Mesenchymal stem cell (in vitro differentiated cells and primary cell): Measurements from ENCODE around the gene EFCAB14.

Experiments
- DNase-seq: peaks from one replicate; pipeline ENCODE4 v3.0.0-alpha.2; 2013
- H2AFZ ChIP-seq: one replicate; pipeline ENCODE4 v1.6.1; 2013; ENCODE audit warnings: low read depth, mild to moderate bottlenecking, control low read depth, inconsistent platforms, low read length, moderate library complexity
- H2AK5ac ChIP-seq: 2 replicates; pipeline ENCODE4 v1.6.1; 2013; ENCODE audit warnings: low read length, moderate library complexity, mild to moderate bottlenecking, inconsistent platforms; ENCODE audit not compliant: severe bottlenecking
- H2BK120ac ChIP-seq: one replicate; pipeline ENCODE4 v1.6.1; 2013; ENCODE audit warnings: low read depth, mild to moderate bottlenecking, inconsistent platforms, low read length, moderate library complexity
- H2BK12ac ChIP-seq, 2 experiments: one replicate each; pipeline ENCODE4 v1.6.1; 2013; ENCODE audit warnings: inconsistent platforms in 2 of 2, low read length in 2 of 2, mild to moderate bottlenecking in 2 of 2, moderate library complexity in 2 of 2, control low read depth in 1 of 2
- H2BK15ac ChIP-seq: one replicate; pipeline ENCODE4 v1.6.1; 2013; ENCODE audit warnings: mild to moderate bottlenecking, low read depth, inconsistent platforms; ENCODE audit not compliant: poor library complexity, severe bottlenecking
- H2BK5ac ChIP-seq: 2 replicates; pipeline ENCODE4 v1.6.1; 2013; ENCODE audit warnings: low read depth, mild to moderate bottlenecking, low read length, control low read depth, inconsistent platforms; ENCODE audit not compliant: poor library complexity, severe bottlenecking
- H3K14ac ChIP-seq, 2 experiments: one replicate each; pipeline ENCODE4 v1.6.1; 2013; ENCODE audit warnings: inconsistent platforms in 2 of 2, low read length in 2 of 2, control low read depth in 1 of 2, mild to moderate bottlenecking in 1 of 2, moderate library complexity in 1 of 2
- H3K18ac ChIP-seq, 2 experiments: one replicate each; pipeline ENCODE4 v1.6.1; 2013; ENCODE audit warnings: inconsistent platforms in 2 of 2, low read length in 2 of 2, control low read depth in 1 of 2, low read depth in 1 of 2, mild to moderate bottlenecking in 1 of 2
- H3K23ac ChIP-seq, 2 experiments: one replicate each; pipeline ENCODE4 v1.6.1; 2013; ENCODE audit warnings: inconsistent platforms in 2 of 2, low read length in 2 of 2, mild to moderate bottlenecking in 2 of 2, moderate library complexity in 2 of 2, control low read depth in 1 of 2
- H3K27ac ChIP-seq: 2 replicates; pipeline ENCODE4 v1.5.1; 2013; ENCODE audit warnings: mild to moderate bottlenecking, moderate library complexity, low read length, control low read depth, inconsistent platforms; ENCODE audit not compliant: poor library complexity, severe bottlenecking
- H3K27me3 ChIP-seq, 2 experiments: 2 replicates each; pipeline versions ENCODE4 v1.6.1 to v1.7.0; 2013; ENCODE audit warnings: low read length in 2 of 2, mild to moderate bottlenecking in 2 of 2, moderate library complexity in 2 of 2, control low read depth in 1 of 2, inconsistent platforms in 1 of 2; ENCODE audit not compliant: control insufficient read depth in 1 of 2, insufficient read depth in 1 of 2
- H3K36me3 ChIP-seq, 2 experiments: 2 replicates each; pipeline versions ENCODE4 v1.6.1 to v1.7.0; 2013; ENCODE audit warnings: low read length in 2 of 2, control low read depth in 1 of 2, inconsistent platforms in 1 of 2, low read depth in 1 of 2, mild to moderate bottlenecking in 1 of 2; ENCODE audit not compliant: insufficient read depth in 2 of 2, control insufficient read depth in 1 of 2
- H3K4ac ChIP-seq, 2 experiments: one replicate each; pipeline ENCODE4 v1.6.1; 2013; ENCODE audit warnings: inconsistent platforms in 2 of 2, low read length in 2 of 2, mild to moderate bottlenecking in 2 of 2, moderate library complexity in 2 of 2, control low read depth in 1 of 2, low read depth in 1 of 2
- H3K4me1 ChIP-seq: 2 replicates; pipeline ENCODE4 v1.6.1; 2013; ENCODE audit warnings: low read depth, low read length, control low read depth; ENCODE audit not compliant: control insufficient read depth, insufficient read depth
- H3K4me2 ChIP-seq: 2 replicates; pipeline ENCODE4 v1.6.1; 2013; ENCODE audit warnings: low read length, mild to moderate bottlenecking, inconsistent platforms; ENCODE audit not compliant: poor library complexity, severe bottlenecking
- H3K4me3 ChIP-seq, 2 experiments: 2 replicates each; pipeline versions ENCODE4 v1.5.1 to v1.7.0; 2013; ENCODE audit warnings: low read length in 2 of 2, mild to moderate bottlenecking in 2 of 2, control low read depth in 1 of 2, low read depth in 1 of 2; ENCODE audit not compliant: insufficient read depth in 1 of 2
- H3K79me1 ChIP-seq: replicated peaks from 2 replicates; pipeline ENCODE4 v1.6.1; 2013; ENCODE audit warnings: mild to moderate bottlenecking, control low read depth, low read length, inconsistent platforms; ENCODE audit not compliant: poor library complexity, severe bottlenecking
- H3K9ac ChIP-seq: 2 replicates; pipeline ENCODE4 v1.7.0; 2013; ENCODE audit warnings: mild to moderate bottlenecking, low read length, moderate library complexity
- H3K9me3 ChIP-seq: 2 replicates; pipeline ENCODE4 v1.7.0; 2013; ENCODE audit warnings: mild to moderate bottlenecking, low read length; ENCODE audit not compliant: control insufficient read depth
- H4K8ac ChIP-seq: one replicate; pipeline ENCODE4 v1.6.1; 2013; ENCODE audit warnings: inconsistent platforms, mild to moderate bottlenecking, low read length, moderate library complexity
- H4K91ac ChIP-seq: one replicate; pipeline ENCODE4 v1.6.1; 2013; ENCODE audit warnings: mild to moderate bottlenecking, low read length, inconsistent platforms
- WGBS: methylation state at CpG from one replicate; pipeline ENCODE4 v1.1.7; 2013; ENCODE audit warnings: mixed read lengths; 5-methylcytosine and 5-hydroxymethylcytosine counted together

Gene EFCAB14

DNA sequence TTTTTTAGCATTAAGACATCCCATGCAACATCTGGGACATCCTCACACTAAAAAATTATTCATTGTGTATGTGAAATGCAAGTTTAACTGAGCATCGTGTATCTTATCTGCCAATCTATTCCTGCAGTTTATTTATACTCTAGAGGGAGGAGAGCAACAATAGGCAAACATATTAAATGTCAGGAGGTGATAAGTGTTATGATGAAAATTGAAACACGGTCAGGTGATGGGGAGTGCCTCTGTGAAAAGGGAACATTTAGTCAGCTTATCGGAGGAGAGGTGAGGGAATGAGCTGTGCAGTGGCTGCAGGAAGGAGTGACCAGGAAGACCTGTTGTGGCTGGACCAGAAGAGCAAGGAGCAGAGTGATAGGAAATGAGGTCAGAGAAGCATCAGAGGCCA lies 775 bp upstream of the EFCAB14 start:
- Histone ChIP-seq H3K36me3 (peaks cover 9 to 16% of the 10 kb centered on the region in 2 experiments), H3K79me1 (peaks cover 22% of the 10 kb centered on the region), H3K4me1 (peaks cover 7% of the 10 kb centered on the region), H2BK120ac (no peak overlapping the region), H3K4me2 (peak overlapping the region; percentile 76), H3K9me3 (no peaks in the 10 kb centered on the region), H2AK5ac (no peak overlapping the region), H3K23ac (no peak overlapping the region), H2BK15ac (no peak overlapping the region), H3K9ac (peak overlapping the region; percentile 96), H3K27me3 (peaks cover 4 to 22% of the 10 kb centered on the region in 2 experiments), H2BK12ac (peak overlapping the region in 1 of 2 experiments; percentile 75), H3K4ac (no peak overlapping the region), H2AFZ (peak overlapping the region; percentile 75), H3K4me3 (peak overlapping the region in 1 of 2 experiments; percentile 94), H2BK5ac (no peak overlapping the region), H4K91ac (no peak overlapping the region), H3K14ac (no peak overlapping the region), H3K18ac (no peak overlapping the region), H4K8ac (peak overlapping the region; percentile 12), H3K27ac (no peak overlapping the region)
- DNase-seq = peak; percentile 3
- 65% methylated on average over 2 of the region's 3 CpGs for WGBS

DNA sequence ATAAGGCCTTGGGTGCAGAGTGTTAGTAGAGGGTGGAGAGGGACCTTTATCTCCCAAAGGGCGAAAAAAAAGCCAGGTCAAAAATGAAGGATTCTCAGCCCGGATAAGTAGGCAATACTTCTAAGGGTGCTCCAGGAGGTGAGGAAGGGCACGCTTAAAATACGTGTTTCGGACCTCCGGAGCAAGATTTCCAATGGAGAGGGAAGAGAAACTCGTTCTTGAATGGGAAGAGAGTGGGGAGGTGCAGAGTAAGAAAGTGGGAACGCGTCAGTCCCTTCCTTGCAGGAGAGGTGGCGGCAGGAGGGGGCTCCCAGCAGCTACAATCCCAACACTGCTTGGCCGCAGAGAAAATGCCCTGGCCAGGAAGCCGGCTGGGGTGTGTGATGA lies 581 bp downstream of the EFCAB14 start:
- peak; percentile 29 for DNase-seq
- H3K4me1 ChIP-seq = peaks cover 7% of the 10 kb centered on the region
- H3K18ac ChIP-seq = peak overlapping the region; percentile 85 to 90
- peaks cover 12 to 30% of the 10 kb centered on the region in 2 experiments for H3K36me3 ChIP-seq
- peak overlapping the region; percentile 96 for H3K9ac ChIP-seq
- no peak overlapping the region for H3K14ac ChIP-seq
- H3K4me3 ChIP-seq = peak overlapping the region; percentile 93 to 94
- peak overlapping the region; percentile 18 for H4K91ac ChIP-seq
- H3K4ac ChIP-seq = peak overlapping the region; percentile 21 to 78
- no peak overlapping the region for H2BK5ac ChIP-seq
- H2AK5ac ChIP-seq = no peak overlapping the region
- H2BK12ac ChIP-seq = no peak overlapping the region
- peak overlapping the region; percentile 94 for H4K8ac ChIP-seq
- H2BK15ac ChIP-seq = no peak overlapping the region
- H3K27ac ChIP-seq = no peak overlapping the region
- peak overlapping the region; percentile 79 for H2AFZ ChIP-seq
- peak overlapping the region in 1 of 2 experiments; percentile 46 for H3K23ac ChIP-seq
- H2BK120ac ChIP-seq = no peak overlapping the region
- H3K9me3 ChIP-seq = no peaks in the 10 kb centered on the region
- WGBS = 6% methylated on average over 10 of the region's 12 CpGs
- peak overlapping the region; percentile 84 for H3K4me2 ChIP-seq
- peaks cover 23% of the 10 kb centered on the region for H3K79me1 ChIP-seq
- peaks cover 0 to 16% of the 10 kb centered on the region in 2 experiments for H3K27me3 ChIP-seq

DNA sequence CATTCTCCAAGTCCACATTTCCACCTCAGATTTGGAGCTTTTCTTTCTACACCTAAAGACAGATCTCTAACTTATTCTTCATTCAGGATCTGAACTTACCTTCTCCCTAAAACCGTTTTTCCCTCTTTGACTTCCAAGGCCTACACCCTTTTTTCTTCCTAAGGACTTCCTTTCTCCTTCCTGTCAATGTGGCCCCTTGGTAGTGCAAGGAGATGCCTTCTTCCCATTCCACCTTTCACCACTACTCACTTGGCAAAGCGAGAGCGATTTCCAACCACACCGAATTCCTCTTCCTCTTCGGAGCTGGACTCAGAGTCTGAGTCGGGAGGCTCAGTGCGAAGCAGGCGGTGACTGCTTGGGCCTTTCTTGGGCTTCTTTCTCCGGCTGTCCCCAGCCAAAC lies 1.3 kb downstream of the EFCAB14 start:
- H3K4me2 ChIP-seq = peak overlapping the region; percentile 84
- no peak overlapping the region for H3K27ac ChIP-seq
- H3K9ac ChIP-seq = peak overlapping the region; percentile 96
- H3K23ac ChIP-seq = no peak overlapping the region
- peaks cover 0 to 14% of the 10 kb centered on the region in 2 experiments for H3K27me3 ChIP-seq
- no peak overlapping the region for H2BK120ac ChIP-seq
- no peak overlapping the region for H2BK12ac ChIP-seq
- no peak overlapping the region for H3K4ac ChIP-seq
- 93% methylated on average over 9 of the region's 9 CpGs for WGBS
- H2AFZ ChIP-seq = no peak overlapping the region
- H3K79me1 ChIP-seq = peaks cover 27% of the 10 kb centered on the region
- peak; percentile 3 for DNase-seq
- no peaks in the 10 kb centered on the region for H3K9me3 ChIP-seq
- no peak overlapping the region for H4K8ac ChIP-seq
- peak overlapping the region in 1 of 2 experiments; percentile 94 for H3K4me3 ChIP-seq
- no peak overlapping the region for H3K18ac ChIP-seq
- no peak overlapping the region for H2BK5ac ChIP-seq
- H3K14ac ChIP-seq = no peak overlapping the region
- H3K36me3 ChIP-seq = peaks cover 15 to 37% of the 10 kb centered on the region in 2 experiments
- H4K91ac ChIP-seq = no peak overlapping the region
- peaks cover 7% of the 10 kb centered on the region for H3K4me1 ChIP-seq
- no peak overlapping the region for H2AK5ac ChIP-seq
- no peak overlapping the region for H2BK15ac ChIP-seq

DNA sequence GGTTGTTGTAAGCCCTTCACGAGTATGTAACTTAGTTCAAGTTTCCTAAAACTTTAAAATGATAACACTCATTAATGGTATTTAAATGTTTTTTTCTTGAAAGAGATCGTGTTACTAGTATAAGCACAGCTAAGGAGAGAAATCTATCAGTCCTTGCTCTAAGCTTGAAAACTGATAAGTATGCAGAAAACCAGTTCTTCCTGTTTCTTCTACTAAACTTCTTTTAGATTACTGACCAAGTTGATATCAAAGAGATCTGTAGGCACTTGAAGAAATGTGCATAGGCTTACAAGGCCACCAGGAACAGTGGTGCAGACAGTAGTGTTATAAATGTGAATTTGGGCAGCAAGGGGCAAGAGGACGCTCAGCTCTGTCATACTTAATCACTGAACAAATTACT lies 3.9 kb downstream of the EFCAB14 start:
- Histone ChIP-seq H3K36me3 (peaks cover 15 to 63% of the 10 kb centered on the region in 2 experiments), H3K4me1 (peaks cover 7% of the 10 kb centered on the region), H2BK15ac (no peak overlapping the region), H3K79me1 (peaks cover 36% of the 10 kb centered on the region), H3K4me3 (no peak overlapping the region), H3K9ac (no peak overlapping the region), H3K9me3 (no peaks in the 10 kb centered on the region), H3K4me2 (no peak overlapping the region), H2AFZ (no peak overlapping the region), H4K91ac (no peak overlapping the region), H2AK5ac (no peak overlapping the region), H2BK12ac (no peak overlapping the region), H3K27me3 (no peaks in the 10 kb centered on the region), H3K27ac (no peak overlapping the region), H3K23ac (no peak overlapping the region), H2BK5ac (no peak overlapping the region), H2BK120ac (no peak overlapping the region), H3K14ac (no peak overlapping the region), H4K8ac (no peak overlapping the region), H3K18ac (no peak overlapping the region), H3K4ac (no peak overlapping the region)
- WGBS = 100% methylated on average over 1 of the region's 3 CpGs
- DNase-seq = no peak
